SHP77 (cell line): ENCODE measurements around the gene CCDC51.
"Not testable (repeated sequence)": the region's sequence is repeated elsewhere in the genome, so short reads cannot be mapped to it uniquely, and the experiment has no call there.

Experiments used
- DNase-seq, 2 experiments: peaks; one replicate each; lab custom pipeline; 2025; lab: John Stamatoyannopoulos, UW

CCDC51 gene, protein sequence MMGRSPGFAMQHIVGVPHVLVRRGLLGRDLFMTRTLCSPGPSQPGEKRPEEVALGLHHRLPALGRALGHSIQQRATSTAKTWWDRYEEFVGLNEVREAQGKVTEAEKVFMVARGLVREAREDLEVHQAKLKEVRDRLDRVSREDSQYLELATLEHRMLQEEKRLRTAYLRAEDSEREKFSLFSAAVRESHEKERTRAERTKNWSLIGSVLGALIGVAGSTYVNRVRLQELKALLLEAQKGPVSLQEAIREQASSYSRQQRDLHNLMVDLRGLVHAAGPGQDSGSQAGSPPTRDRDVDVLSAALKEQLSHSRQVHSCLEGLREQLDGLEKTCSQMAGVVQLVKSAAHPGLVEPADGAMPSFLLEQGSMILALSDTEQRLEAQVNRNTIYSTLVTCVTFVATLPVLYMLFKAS

DNA sequence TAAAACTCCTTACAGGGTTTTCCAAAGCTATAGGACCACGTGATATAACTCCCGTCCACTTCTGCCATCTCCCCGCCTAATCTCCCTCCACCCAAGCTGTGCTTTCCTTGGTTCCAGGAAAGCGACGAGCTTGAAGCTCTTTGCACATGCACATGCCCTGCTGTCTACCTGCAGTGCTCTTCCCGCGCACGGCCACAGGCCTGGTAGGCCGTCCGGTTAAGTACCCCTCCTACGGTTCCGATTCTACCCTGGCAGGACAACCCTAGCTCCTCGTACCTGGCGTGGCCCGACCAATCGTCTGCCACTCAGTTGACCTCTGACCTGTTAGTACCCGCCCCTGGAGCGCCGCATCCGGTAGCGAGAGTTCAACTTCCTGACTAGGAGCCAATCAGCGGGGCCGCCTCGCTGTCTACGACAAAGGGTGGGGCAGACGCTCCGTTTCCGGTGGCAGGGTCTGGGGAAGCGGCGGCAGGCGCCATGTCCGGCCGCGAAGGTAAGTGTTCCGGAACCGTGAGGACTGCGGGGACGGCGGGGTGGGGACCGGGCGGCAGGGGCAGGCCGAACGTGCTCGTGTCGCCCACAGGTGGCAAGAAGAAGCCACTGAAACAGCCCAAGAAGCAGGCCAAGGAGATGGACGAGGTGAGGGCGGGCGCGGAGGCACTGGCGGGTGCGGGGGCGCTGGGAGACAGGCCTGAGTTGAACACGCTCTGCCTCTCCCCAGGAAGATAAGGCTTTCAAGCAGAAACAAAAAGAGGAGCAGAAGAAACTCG, at the start of gene CCDC51, which contains the start of gene TMA7:
Gene CCDC51, minus strand, starts transcription at position 300 of the 770 bp plus-strand sequence. CDS start 4,991 bp downstream, outside the sequence.
Gene TMA7, plus strand, starts transcription at position 438 of the 770 bp plus-strand sequence. Its CDS starts 40 bp downstream, at position 478.
- DNase-seq: peak; percentile 96

DNA sequence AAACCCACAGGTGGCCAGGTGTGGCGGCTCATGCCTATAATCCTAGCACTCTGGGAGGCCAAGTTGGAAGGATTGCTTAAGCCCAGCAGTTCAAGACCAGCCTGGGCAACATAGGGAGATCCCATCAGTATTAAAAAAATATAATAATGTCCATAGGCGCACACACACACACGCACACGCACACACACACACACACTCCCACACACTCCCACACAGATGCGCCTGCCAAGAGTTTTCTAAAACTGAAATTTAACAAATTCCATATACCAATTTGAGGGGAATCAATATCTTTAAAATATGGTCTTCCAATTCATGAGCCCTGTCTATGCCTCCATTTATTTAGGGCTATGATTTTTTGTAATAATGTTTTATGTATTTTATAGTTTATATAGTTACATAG, 47.0 kb upstream of the CCDC51 start:
- no peak for DNase-seq

DNA sequence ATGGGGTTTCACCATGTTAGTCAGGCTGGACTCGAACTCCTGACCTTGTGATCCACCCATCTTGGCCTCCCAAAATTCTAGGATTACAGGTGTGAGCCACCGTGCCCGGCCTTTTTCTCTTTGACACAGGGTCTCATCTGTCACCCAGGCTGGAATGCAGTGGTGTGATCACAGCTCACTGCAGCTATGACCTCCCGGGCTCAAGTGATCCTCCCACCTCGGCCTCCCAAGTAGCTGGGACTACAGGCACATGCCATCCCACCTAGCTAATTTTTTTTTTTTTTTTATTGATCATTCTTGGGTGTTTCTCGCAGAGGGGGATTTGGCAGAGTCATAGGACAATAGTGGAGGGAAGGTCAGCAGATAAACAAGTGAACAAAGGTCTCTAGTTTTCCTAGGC, 42.9 kb upstream of the CCDC51 start:
- not testable (repeated sequence) for DNase-seq

DNA sequence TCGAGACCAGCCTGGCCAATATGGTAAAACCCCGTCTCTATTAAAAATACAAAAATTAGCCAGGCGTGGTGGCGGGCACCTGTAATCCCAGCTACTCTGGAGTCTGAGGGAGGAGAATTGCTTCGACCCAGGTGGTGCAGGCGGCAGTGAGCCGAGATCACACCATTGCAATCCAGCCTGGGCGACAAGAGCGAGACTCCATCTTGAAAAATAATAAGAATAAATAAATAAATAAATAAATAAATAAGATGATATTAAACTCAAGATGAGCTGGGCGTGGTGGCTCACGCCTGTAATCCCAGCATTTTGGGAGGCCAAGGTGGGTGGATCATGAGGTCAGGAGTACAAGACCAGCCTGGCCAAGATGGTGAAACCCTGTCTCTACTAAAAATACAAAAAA, 41.0 kb upstream of the CCDC51 start:
- DNase-seq: not testable (repeated sequence)

DNA sequence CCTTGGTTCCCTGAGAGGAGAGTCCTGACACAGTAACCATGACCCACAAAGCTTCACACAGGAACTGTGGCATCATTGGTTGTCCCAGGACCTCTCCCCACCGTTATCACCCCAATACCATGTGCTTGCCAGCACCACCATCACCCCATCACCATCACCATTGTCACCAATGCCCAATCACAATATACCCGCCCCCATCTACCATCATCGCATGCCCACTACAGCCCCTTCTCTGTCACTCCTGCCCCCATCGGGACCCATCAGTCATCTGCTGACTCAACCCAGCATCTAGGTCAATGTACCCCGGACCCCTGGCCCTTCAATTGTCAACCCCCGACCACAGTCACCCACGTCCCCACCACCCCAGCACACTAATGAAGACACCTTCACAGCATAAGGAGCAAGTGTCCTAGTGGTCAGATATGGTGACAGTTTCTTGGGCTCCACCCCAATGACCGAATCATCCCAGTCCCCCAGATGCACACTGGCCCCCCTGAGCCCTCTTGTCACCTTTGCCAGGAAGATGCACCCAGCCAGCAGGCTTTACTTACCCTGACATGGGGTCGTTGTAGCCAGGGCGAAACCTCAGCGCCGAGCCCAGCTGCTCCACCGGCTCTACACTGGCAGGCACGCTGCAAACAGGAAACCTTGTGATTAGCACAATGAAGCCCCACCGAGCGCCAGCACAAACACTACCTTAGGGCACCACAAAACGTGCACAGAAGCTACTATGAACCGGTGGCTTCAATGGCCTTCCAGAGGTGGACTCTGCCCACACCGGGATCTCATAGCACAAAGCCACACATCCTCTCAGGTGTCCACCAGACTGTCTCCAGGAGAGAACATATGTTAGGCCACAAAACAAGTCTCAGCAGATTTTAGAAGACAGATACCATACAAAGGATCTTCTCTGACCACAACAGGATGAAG, 39.0 kb upstream of the CCDC51 start:
- no peak for DNase-seq

DNA sequence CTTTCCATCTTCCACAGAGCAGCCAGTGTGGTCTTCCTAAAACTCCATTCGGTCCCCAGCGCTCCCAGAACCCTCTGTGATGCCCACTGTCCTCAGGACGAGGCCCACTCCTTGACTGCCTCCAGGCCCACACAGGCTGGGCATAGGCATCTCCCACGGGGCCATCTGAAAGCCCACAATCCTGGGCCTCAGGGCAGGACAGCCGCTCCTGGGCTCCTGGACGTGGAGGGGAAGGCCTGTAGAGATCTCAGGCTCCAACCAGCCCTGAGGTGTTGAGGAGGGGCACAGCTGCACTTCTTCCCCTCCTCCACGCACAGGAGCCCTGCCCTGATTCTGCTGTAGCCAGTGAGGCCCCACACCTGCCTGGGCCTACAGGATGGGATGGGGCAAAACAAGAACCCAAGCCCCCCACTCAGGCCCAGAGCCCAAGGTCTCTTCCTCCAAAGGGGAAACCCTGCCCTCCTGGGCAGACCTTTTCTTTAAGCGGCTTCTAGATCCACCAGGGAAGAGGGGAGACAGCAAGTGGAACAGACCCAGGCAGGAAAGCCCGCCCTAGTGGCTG, 38.1 kb upstream of the CCDC51 start:
- no peak for DNase-seq

DNA sequence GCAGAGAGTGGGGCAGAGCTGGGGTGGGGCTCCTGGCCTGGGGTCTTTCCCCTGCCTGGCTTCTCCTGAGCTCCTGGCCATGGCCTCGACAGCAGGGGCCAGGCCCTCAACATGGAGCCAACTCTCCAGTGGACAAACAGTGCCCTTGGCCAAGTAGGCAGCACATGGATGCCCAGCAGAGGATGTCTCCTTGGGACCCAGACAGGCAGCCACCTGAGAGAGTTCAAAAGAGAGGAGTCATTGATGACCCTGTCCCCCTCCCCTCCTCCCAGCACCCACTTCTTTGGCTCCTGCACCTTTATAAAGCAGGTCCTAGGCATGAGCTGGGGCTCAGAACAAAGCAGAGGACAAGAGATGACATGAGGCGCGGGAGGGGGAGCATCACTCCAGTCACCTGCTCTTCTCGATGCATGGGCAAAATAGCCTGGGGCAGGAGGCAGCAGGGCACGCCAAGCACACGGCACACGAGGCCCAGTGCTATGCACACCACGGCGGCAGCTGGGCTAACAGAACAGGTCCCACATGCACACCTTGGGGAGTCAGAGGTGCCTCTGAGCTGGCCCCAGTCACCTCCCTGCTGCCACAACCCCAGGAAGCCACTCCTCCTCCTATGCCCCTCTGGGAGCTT, 36.6 kb upstream of the CCDC51 start:
- DNase-seq: no peak

DNA sequence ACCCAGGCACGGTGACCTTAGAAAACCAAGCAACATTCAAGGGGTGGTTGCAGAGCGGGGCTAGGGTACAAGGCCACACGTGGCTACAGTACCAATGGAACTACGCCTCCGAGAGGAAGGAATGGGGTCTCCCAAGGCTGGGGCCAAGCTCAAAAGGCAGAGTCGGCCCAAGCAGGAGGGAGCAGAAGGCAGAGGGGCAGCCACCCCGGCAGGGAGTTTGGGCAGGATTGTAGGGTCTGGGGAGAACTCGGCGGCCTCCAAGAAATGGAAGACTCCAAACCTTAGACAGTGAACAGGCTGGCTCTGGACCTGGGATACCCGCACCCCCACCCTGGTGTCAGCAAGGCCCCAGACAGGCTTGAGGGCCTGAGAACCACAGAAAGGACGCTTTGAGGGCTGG, 35.3 kb upstream of the CCDC51 start:
- no peak for DNase-seq

DNA sequence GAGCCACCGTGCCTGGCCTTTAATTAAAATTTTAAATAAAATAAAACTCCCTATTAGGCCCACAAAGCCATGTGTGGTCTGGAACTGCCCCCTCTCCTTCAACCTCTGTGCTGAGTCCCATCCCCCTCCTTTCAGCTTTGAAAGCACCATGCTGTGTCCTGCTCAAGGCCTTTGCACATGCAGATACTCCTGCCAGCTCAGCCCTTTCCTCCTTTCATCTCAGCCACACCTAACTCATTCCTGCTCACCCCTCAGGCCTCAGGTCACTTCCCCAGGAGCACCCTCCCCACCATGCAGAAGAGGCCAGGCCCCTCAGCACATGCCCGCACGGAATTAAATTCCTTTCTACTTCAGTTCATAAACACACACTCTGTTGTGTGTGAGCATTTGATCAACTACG, 34.7 kb upstream of the CCDC51 start:
- DNase-seq: no peak

DNA sequence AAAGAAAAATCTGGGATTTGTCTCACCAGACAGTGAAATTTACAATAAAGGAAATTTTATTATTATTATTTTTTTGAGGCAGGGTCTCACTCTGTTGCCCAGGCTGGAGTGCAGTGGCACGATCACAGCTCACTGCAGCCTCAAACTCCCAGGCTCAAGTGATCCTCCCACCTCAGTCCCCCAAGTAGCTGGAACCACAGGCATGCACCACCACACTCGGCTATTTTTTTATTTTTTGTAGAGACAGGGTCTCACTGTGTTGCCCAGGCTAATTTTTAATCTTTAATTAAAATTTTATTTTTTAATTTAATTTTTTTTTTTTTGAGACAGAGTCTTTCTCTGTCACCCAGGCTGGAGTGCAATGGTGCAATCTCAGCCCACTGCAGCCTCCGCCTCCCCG, 34.1 kb upstream of the CCDC51 start:
- DNase-seq: not testable (repeated sequence)

DNA sequence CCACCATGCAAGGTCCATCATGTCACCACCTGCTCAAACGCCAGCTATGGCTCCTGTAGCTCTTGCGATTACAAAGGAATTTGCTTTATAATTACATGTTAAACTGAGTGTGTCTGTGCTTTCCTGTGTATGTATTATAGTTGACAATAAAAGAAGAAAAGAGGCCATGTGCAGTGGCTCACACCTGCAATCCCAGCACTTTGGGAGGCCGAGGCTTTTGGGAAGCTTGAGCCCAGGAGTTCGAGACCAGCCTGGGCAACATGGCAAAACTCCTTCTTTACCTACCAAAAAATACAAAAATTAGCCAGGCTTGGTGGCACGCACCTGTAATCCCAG, 33.7 kb upstream of the CCDC51 start:
- no peak for DNase-seq

DNA sequence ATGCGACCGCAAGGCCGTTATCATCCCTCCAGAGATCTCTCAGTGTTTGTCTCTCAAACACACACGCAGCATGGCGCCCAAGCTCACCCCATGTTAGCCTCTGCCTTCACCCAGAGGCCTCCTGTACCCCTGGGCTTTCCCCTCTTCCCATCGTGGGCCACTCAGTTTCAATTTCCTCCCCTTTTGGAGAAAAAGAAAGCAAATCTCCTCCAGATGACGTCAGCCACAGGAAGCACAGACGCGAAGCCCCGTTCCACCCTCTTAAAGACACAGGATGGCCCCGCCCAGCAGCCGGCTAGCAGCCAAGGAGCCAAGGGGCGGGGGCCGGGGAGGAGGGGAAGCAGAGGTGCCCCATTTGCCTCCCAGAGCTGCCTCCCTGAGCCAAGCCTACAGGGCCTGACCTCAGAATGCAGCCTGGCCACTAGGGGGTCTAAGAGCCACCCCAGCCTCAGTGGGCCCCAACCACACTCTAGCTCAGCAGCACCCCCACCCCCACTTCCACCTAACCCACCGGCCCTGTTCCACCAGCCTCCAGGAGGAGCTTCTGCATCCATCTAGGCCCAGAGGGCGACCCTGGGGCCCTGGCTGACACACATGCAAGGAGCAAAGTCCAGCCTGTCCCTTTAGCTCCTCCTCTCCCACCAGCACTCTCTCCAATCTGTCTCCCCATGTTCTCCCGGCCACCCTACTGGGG, 33.2 kb upstream of the CCDC51 start:
- peak; percentile 80 to 85 for DNase-seq

DNA sequence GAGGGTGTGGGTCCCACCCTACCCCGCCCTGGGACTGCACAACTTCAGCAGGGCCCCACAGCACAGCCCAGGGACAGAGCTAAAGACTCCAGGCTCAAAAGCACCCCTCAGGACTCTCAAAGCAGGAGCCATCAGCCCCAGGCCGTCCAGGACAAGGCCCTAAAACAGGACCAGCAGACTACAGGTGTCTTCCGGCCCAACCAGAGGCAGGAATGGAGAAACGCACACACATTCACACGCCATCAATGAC, 32.7 kb upstream of the CCDC51 start:
- DNase-seq: no peak

DNA sequence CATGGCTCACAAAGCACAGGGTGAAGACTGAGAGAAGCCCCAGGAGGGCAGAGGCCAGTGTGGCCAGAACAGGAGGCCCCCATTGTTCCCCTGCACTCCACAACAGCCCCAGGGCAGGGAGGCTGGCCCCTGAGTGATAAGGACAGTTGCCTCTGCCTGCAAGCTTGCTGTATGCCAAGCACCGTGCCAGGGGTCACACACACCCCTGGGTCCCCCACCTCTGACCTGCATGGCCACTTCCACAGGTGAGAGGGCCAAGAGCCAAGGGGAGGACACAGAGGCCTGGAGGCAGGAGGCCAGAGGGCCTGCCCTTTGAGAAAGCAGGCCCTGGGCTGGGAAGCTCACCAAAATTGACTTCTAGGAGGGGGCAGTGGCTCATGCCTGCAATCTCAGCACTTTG, 30.4 kb upstream of the CCDC51 start:
- no peak for DNase-seq

DNA sequence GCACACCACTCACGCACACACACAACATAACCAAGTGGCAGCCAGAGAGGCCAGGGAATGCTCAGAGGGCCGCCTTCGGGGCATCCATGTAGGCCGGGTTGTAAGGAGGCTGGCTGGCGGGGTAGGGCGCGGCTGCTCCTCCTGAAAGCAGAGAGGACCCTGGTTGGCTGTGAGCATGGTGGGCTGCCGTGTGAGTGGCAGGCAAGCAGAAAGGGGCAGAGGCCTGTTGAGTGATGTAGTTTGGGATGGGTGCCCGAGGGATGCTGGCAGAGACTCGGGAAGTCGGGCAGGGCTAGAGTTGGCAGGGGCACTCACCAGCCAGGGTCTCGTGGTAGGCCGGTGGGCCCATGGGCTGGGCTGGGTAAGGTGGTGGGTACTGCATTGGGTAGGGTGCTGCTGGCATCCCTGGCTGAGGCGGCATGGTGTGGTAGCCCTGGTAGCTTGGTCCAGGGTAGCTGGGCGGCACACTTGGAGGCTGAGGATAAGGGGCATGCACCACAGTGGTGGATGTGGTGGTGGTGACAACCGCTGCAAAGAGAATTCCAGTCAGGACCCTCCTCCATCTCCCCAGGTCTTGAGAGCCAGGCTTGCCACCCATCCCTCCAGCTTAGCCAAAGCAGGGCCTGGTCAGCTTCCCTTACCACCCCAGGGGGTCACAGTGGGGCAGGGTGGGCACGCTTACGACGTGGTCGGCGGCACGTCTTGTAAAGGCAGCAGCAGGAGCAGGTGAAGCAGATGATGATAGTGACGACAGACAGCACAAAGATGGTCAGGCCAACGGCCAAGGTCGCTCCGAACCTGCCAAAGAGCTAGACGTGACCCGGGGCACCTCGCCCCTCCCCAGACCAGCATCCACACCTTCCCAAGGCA, 29.4 kb upstream of the CCDC51 start:
- no peak for DNase-seq

DNA sequence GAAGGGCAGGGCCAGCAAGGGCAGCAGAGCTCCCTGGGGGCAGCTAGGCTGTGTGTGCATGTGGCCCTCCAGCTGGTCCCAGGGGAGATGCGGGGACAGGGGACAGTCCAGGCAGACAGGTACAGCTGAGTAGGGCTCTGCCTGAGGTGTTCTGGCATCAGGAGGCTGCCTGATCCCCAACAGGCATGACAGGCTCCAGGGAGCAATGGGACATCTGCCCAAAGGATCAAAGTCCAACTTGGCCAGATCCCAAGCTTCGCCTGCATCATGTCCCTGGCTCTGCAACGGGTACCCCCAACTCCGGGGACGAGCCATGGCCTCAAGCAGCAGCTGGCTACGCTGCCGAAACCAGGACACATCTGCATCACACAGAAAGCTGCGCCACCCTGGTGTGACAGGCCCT, 28.4 kb upstream of the CCDC51 start:
- DNase-seq: no peak

DNA sequence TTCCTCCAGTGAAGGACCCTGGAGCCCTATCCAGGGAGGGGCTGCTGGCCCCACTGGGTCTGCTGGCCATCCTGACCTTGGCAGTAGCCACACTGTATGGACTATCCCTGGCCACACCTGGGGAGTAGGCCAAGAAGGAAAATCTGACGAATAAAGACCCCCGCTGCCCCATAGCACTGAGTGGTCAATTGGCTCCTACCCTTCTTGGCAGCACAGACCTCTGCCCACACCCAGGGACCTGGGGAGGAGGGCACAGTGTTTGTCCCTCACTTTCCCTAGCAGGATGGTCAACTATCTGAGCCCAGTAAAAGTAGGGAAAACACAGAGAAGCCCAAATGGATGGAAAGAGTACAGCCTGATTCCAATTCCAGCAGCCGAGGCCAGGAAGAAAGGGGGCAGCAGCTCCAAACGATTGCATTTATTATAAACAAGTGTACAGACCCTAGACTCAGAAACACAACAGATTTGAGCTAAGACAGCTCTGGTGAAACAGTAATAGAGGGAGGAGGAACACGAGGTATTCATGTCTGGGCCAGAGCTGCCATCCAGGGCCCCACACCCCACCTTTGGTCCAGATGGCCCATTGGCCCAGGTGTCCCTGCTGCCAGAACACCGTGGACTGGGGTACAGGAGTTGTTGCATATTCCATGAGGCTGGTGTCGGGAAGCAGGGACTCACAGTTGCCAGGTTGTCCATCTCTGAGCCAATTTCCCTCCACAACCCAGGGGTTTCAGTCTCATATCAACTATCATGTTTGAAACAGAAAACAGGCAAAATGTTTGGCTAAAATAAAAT, 27.8 kb upstream of the CCDC51 start:
- no peak for DNase-seq

DNA sequence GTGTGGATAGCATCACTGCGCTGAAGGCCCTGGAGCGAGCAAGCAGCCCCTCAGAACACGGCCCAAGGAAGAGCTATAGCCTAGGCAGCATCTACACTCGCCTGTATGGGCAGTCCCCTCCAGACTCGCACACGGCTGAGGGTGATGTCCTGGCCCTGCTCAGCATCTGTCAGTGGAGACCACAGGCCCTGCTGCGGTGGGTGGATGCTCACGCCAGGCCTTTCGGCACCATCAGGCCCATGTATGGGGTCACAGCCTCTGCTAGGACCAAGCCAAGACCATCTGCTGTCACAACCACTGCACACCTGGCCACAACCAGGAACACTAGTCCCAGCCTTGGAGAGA, 27.2 kb upstream of the CCDC51 start:
- DNase-seq: no peak

DNA sequence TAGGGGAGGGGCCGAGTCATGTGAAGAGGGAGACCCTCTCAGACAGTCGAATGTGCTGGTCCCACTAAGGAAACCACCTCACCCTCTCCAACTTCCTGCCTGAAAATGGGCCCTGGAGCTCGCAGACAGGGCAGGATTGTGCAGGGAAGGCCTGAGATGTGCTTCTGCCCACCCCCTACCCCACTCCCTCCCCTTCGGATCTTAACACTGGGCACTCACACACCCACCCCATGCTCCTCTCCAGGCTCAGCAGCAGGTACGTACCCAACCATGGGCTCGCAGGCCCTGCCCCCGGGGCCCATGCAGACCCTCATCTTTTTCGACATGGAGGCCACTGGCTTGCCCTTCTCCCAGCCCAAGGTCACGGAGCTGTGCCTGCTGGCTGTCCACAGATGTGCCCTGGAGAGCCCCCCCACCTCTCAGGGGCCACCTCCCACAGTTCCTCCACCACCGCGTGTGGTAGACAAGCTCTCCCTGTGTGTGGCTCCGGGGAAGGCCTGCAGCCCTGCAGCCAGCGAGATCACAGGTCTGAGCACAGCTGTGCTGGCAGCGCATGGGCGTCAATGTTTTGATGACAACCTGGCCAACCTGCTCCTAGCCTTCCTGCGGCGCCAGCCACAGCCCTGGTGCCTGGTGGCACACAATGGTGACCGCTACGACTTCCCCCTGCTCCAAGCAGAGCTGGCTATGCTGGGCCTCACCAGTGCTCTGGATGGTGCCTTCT, 26.6 kb upstream of the CCDC51 start:
- peak in 1 of 2 experiments; percentile 30 for DNase-seq
